ENCODE results near the gene SNX18.
"Not testable (repeated sequence)": the region's sequence is repeated elsewhere in the genome, so short reads cannot be mapped to it uniquely, and the experiment has no call there.

DNA sequence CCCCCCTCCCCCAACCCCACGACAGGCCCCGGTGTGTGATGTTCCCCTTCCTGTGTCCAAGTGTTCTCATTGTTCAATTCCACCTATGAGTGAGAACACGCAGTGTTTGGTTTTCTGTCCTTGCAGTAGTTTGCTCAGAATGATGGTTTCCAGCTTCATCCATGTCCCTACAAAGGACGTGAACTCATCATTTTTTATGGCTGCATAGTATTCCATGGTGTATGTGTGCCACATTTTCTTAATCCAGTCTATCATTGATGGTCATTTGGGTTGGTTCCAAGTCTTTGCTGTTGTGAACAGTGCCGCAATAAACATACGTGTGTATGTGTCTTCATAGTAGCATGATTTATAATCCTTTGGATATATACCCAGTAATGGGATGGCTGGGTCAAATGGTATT, 18.8 kb downstream of the SNX18 start:
- TF ChIP-seq, protein P1, sequence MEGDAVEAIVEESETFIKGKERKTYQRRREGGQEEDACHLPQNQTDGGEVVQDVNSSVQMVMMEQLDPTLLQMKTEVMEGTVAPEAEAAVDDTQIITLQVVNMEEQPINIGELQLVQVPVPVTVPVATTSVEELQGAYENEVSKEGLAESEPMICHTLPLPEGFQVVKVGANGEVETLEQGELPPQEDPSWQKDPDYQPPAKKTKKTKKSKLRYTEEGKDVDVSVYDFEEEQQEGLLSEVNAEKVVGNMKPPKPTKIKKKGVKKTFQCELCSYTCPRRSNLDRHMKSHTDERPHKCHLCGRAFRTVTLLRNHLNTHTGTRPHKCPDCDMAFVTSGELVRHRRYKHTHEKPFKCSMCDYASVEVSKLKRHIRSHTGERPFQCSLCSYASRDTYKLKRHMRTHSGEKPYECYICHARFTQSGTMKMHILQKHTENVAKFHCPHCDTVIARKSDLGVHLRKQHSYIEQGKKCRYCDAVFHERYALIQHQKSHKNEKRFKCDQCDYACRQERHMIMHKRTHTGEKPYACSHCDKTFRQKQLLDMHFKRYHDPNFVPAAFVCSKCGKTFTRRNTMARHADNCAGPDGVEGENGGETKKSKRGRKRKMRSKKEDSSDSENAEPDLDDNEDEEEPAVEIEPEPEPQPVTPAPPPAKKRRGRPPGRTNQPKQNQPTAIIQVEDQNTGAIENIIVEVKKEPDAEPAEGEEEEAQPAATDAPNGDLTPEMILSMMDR (conservative IDR thresholded peaks at IDR 0.05): not testable (repeated sequence)
- not testable (repeated sequence) for TF ChIP-seq ZFX (IDR thresholded peaks at IDR 0.05)

Data from C4-2B (cell line).